ENCODE measurements around the gene BTRC. TPM values are rescaled to one million over a fixed set of nuclear protein-coding genes. Genes with fewer than 3 reads are reported as not detected.

The BTRC gene
- total RNA-seq, 1 experiment from 2014 or later, result 22.4 TPM

DNA sequence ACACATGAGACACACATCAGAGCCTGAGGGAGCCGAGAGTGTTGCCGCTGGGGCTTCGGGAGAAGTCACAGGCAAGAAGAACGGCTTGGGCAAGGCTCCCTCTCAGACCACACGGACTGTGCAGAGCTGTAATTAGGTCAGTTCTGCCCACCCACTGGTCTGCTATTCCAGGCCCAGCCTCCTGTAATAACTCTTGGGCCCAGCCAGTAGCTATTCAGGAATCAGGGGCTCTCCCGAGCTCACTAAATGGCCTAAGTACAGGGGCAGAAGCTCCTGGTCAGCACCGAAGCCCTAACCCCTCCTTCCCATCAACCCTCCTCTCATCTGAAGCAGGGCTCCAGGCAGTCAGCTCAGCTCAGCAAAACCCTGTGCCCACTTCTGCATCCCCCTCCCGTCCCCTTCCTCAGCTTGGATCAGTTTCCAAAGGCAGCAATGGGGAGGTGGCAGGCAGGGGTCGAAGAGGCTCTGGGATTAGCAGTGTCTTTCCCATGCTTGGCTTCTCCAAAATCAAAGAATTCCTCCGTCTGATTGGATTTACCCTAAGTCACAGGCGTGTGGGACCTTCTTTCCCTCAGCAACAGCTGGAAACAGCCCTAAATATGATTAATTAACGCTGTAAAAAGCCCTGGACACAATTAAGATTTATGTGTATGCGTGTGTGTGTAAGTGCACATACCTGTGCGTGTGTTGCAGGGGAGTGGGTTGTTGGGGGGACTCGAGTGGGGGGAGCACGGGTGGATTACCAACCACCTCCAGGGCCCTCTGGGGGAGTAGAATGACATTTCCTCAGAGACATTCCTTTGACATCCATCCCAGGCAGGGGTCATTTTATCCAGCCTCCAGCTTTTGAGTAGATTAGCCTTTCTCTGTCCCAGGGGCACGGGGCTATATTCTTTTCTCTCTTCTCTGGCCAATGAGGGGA, 48.4 kb upstream of the BTRC start:
- H3K4me1 Mint-ChIP-seq, result peaks cover 13% of the 10 kb centered on the region
- DNase-seq (ENCODE audit: low spot score) (no peak), ATAC-seq (no peak)
- peaks cover 16% of the 10 kb centered on the region for H3K27me3 Mint-ChIP-seq (ENCODE audit: low read depth)
- ChIA-PET CTCF (interaction anchor here (0.9 to 7.3 kb wide), 7 partner anchors 14 to 264 kb away, joined by 3 to 118 read pairs (median 4); no protein-coding TSS in a partner anchor), POLR2A (no interaction called here)
- H3K4me3 Mint-ChIP-seq, result no peak overlapping the region
- no peak overlapping the region for H3K27ac Mint-ChIP-seq
- TF ChIP-seq SOX15 (CRISPR knock-in tag; IDR thresholded peaks at IDR 0.05), result no peak
- TF ChIP-seq NR1H2 (CRISPR knock-in tag; IDR thresholded peaks at IDR 0.05), result no peak
- TF ChIP-seq SMAD4 (CRISPR knock-in tag; IDR thresholded peaks at IDR 0.05), result no peak
- no peak for TF ChIP-seq ZMAT4 (CRISPR knock-in tag; IDR thresholded peaks at IDR 0.05)
- TF ChIP-seq ZNF425 (CRISPR knock-in tag; conservative IDR thresholded peaks at IDR 0.05), result no peak
- no peak for TF ChIP-seq KAT7 (CRISPR knock-in tag; IDR thresholded peaks at IDR 0.05; ENCODE audit: borderline replicate concordance)
- TF ChIP-seq FOXJ3 (CRISPR knock-in tag; IDR thresholded peaks at IDR 0.05; ENCODE audit: borderline replicate concordance), result no peak
- TF ChIP-seq ATF1 (CRISPR knock-in tag; IDR thresholded peaks at IDR 0.05), result no peak
- TF ChIP-seq GTF2I (CRISPR knock-in tag; conservative IDR thresholded peaks at IDR 0.05), result no peak
- TF ChIP-seq ELF4 (CRISPR knock-in tag; IDR thresholded peaks at IDR 0.05; ENCODE audit: low read depth), result no peak
- TF ChIP-seq NFYB (CRISPR knock-in tag; conservative IDR thresholded peaks at IDR 0.05; ENCODE audit: low read depth), result no peak
- TF ChIP-seq ZNF121 (CRISPR knock-in tag; IDR thresholded peaks at IDR 0.05), result no peak
- no peak for TF ChIP-seq E2F4 (CRISPR knock-in tag; IDR thresholded peaks at IDR 0.05; ENCODE audit: borderline replicate concordance, low read depth)
- TF ChIP-seq NR3C1 (CRISPR knock-in tag; conservative IDR thresholded peaks at IDR 0.05; ENCODE audit: low read depth), result no peak
- TF ChIP-seq PRRX2 (CRISPR knock-in tag; IDR thresholded peaks at IDR 0.05), result no peak
- TF ChIP-seq, protein P1, sequence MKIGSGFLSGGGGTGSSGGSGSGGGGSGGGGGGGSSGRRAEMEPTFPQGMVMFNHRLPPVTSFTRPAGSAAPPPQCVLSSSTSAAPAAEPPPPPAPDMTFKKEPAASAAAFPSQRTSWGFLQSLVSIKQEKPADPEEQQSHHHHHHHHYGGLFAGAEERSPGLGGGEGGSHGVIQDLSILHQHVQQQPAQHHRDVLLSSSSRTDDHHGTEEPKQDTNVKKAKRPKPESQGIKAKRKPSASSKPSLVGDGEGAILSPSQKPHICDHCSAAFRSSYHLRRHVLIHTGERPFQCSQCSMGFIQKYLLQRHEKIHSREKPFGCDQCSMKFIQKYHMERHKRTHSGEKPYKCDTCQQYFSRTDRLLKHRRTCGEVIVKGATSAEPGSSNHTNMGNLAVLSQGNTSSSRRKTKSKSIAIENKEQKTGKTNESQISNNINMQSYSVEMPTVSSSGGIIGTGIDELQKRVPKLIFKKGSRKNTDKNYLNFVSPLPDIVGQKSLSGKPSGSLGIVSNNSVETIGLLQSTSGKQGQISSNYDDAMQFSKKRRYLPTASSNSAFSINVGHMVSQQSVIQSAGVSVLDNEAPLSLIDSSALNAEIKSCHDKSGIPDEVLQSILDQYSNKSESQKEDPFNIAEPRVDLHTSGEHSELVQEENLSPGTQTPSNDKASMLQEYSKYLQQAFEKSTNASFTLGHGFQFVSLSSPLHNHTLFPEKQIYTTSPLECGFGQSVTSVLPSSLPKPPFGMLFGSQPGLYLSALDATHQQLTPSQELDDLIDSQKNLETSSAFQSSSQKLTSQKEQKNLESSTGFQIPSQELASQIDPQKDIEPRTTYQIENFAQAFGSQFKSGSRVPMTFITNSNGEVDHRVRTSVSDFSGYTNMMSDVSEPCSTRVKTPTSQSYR (CRISPR knock-in tag; IDR thresholded peaks at IDR 0.05), result no peak
- TF ChIP-seq CDX4 (CRISPR knock-in tag; IDR thresholded peaks at IDR 0.05; ENCODE audit: borderline replicate concordance), result no peak
- no peaks in the 10 kb centered on the region for H3K36me3 Mint-ChIP-seq
- no peaks in the 10 kb centered on the region for H3K9me3 Mint-ChIP-seq

DNA sequence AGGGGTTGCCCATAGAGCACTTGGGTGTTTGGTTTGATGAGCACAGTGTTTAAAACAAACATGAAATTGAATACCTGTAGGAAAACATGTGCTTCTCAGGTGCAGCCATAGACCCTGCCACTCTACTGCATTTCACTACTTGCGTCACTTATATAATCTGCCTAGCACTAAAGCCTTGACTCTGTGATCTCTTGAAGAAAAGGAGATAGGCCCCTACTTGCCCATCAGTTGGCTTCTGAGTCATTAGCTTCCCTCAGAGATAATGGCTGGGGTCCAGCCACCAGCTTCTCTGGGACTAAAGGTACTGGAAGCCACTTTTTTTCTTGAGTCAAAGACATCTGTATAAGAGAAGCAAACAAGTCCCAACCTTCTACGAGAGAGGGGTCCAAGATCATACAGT, 45.9 kb upstream of the BTRC start:
- Mint-ChIP-seq H3K9me3 (no peaks in the 10 kb centered on the region), H3K27ac (no peak overlapping the region), H3K27me3 (ENCODE audit: low read depth) (peaks cover 11% of the 10 kb centered on the region), H3K4me1 (peaks cover 26% of the 10 kb centered on the region), H3K4me3 (no peak overlapping the region), H3K36me3 (no peaks in the 10 kb centered on the region)
- DNase-seq (ENCODE audit: low spot score) (no peak), ATAC-seq (no peak)
- CTCF ChIA-PET, result interaction anchor here (0.5 to 3.4 kb wide), 10 partner anchors 10 to 567 kb away, joined by 3 to 21 read pairs (median 4); no protein-coding TSS in a partner anchor
- POLR2A ChIA-PET, result no interaction called here
- no peak for TF ChIP-seq ZNF219 (CRISPR knock-in tag; IDR thresholded peaks at IDR 0.05; ENCODE audit: borderline replicate concordance)
- no peak for TF ChIP-seq TCF7 (CRISPR knock-in tag; IDR thresholded peaks at IDR 0.05; ENCODE audit: low read depth)
- TF ChIP-seq GRHL2 (CRISPR knock-in tag; IDR thresholded peaks at IDR 0.05; ENCODE audit: insufficient replicate concordance, severe bottlenecking), result no peak
- no peak for TF ChIP-seq ARID4B (CRISPR knock-in tag; IDR thresholded peaks at IDR 0.05; ENCODE audit: borderline replicate concordance)
- no peak for TF ChIP-seq SP1 (CRISPR knock-in tag; conservative IDR thresholded peaks at IDR 0.05)
- no peak for TF ChIP-seq ZBTB21 (CRISPR knock-in tag; IDR thresholded peaks at IDR 0.05; ENCODE audit: borderline replicate concordance)
